ENCODE results near the gene WNT7B.

WNT7B gene

GRCh38 chr22:45934168-45934564 lies 42.8 kb downstream of the WNT7B start:
- Histone ChIP-seq H3K4me3 (no peak overlapping the region), H3K27ac (no peak overlapping the region)
- DNase-seq (ENCODE audit: low spot score), result no peak
- no peak for TF ChIP-seq CTCF (IDR thresholded peaks at IDR 0.05)

GRCh38 chr22:45933506-45934167 lies 43.3 kb downstream of the WNT7B start:
- DNase-seq (ENCODE audit: low spot score), result no peak
- no peak overlapping the region for H3K27ac ChIP-seq
- TF ChIP-seq CTCF (IDR thresholded peaks at IDR 0.05), result no peak
- H3K4me3 ChIP-seq, result no peak overlapping the region

GRCh38 chr22:45932071-45932470 lies 44.9 kb downstream of the WNT7B start:
- no peak for TF ChIP-seq CTCF (IDR thresholded peaks at IDR 0.05)
- Histone ChIP-seq H3K27ac (no peak overlapping the region), H3K4me3 (no peak overlapping the region)
- no peak for DNase-seq (ENCODE audit: low spot score)

GRCh38 chr22:45931042-45931441 lies 45.9 kb downstream of the WNT7B start:
- TF ChIP-seq CTCF (IDR thresholded peaks at IDR 0.05), result no peak
- no peak overlapping the region for H3K4me3 ChIP-seq
- H3K27ac ChIP-seq, result no peak overlapping the region
- DNase-seq (ENCODE audit: low spot score), result no peak

- DNase-seq (ENCODE audit: low spot score), result no peak
- Histone ChIP-seq H3K27ac (no peak overlapping the region), H3K4me3 (no peak overlapping the region)
- no peak for TF ChIP-seq CTCF (IDR thresholded peaks at IDR 0.05)
These were observed 46.6 kb downstream of the WNT7B start for GRCh38 chr22:45930324-45930723.

GRCh38 chr22:45929649-45930048 lies 47.3 kb downstream of the WNT7B start:
- no peak for DNase-seq (ENCODE audit: low spot score)
- H3K4me3 ChIP-seq, result no peak overlapping the region

More at GRCh38 chr22:45929649-45930048, 47.3 kb downstream of the WNT7B start:
- H3K27ac ChIP-seq, result no peak overlapping the region
- no peak for TF ChIP-seq CTCF (IDR thresholded peaks at IDR 0.05)

Data from coronary artery (tissue), 2 donors.